K562 (cell line): ENCODE measurements around the gene PALLD. TPM values are rescaled to one million over a fixed set of nuclear protein-coding genes. Genes with fewer than 3 reads are reported as not detected.

ENCODE experiments used
- ATAC-seq: fragments of 200-7000 bp; cut with Tn5 transposase; 3 replicates; pipeline ENCODE4 v1.9.1; 2020; ENCODE audit warnings: moderate library complexity
- BruUV-seq: library from RNA; stranded (reverse); fragments of 400-500 nt; replicated peaks from 2 replicates; lab custom pipeline; 2021; lab: Mats Ljungman, UMichigan
- CTCF ChIA-PET: fragments of 300-600 bp; formaldehyde crosslinking; extraction: SDS; loops from one replicate; lab custom pipeline; 2021; ENCODE audit warnings: low intra/inter-chr PET ratio; lab: Yijun Ruan, JAX
- POLR2A ChIA-PET: fragments of 300-600, 350-650 bp; sonication (Branson Sonifier 250); formaldehyde crosslinking; extraction: SDS; loops from one replicate; lab custom pipeline; 2021; ENCODE audit warnings: antibody characterized with exemption, inconsistent platforms; lab: Yijun Ruan, JAX
- DNase-seq, 4 experiments: peaks; one replicate each; pipeline versions ENCODE4 v3.0.0 to v3.0.0-alpha.2; 2011 to 2018; ENCODE audit warnings: low spot score in 3 of 4, mixed read lengths in 3 of 4; ENCODE audit errors: extremely low read depth in 1 of 4
- FAIRE-seq: peaks from 2 replicates; lab custom pipeline; 2011; peaks lifted over from hg19 to GRCh38; lab: Jason Lieb, UNC
- H2AFZ ChIP-seq: 2 replicates; pipeline ENCODE4 v1.6.0; 2011; ENCODE audit warnings: low read depth, low read length, control low read depth, inconsistent platforms
- H3K27ac ChIP-seq: fragments of 200-600 bp; 3 replicates; pipeline ENCODE4 v1.8.0; 2011; ENCODE audit warnings: low read depth, mild to moderate bottlenecking, control low read depth, inconsistent platforms, low read length, moderate library complexity, mixed read lengths; ENCODE audit errors: extremely low read depth
- H3K27me3 ChIP-seq, 2 experiments: fragments of 300-600 bp in 1 of 2; 2 replicates in 1 of 2; 3 replicates in 1 of 2; pipeline versions ENCODE4 v1.6.0 to v1.8.0; 2011; ENCODE audit warnings: inconsistent platforms in 2 of 2, low read length in 2 of 2, mild to moderate bottlenecking in 1 of 2, mixed read lengths in 1 of 2, moderate library complexity in 1 of 2; ENCODE audit not compliant: control insufficient read depth in 2 of 2, insufficient read depth in 2 of 2
- H3K36me3 ChIP-seq: fragments of 300-600 bp; 3 replicates; pipeline ENCODE4 v1.8.0; 2011; ENCODE audit warnings: mild to moderate bottlenecking, low read length, inconsistent platforms; ENCODE audit not compliant: control insufficient read depth, insufficient read depth
- H3K4me1 ChIP-seq, 2 experiments: fragments of 200-600 bp in 1 of 2; replicated peaks in 1 of 2; 2 replicates in 1 of 2; 3 replicates in 1 of 2; pipeline versions ENCODE4 v1.5.1 to v1.8.0; 2011; ENCODE audit warnings: inconsistent platforms in 2 of 2, low read length in 2 of 2, mild to moderate bottlenecking in 1 of 2, mixed read lengths in 1 of 2, moderate library complexity in 1 of 2; ENCODE audit not compliant: control insufficient read depth in 2 of 2, insufficient read depth in 2 of 2
- H3K4me2 ChIP-seq: 2 replicates; pipeline ENCODE4 v1.6.1; 2011; ENCODE audit warnings: low read length, control low read depth, inconsistent platforms, mixed read lengths; ENCODE audit not compliant: insufficient read depth
- H3K4me3 ChIP-seq: fragments of 200-600 bp; sonication (generic), shearing (Covaris generic); 2 replicates; pipeline ENCODE4 v1.5.1; 2016; ENCODE audit warnings: control low read depth, inconsistent platforms
- H3K79me2 ChIP-seq: fragments of 200-600 bp; 3 replicates; pipeline ENCODE4 v1.8.0; 2011; ENCODE audit warnings: low read length, inconsistent platforms; ENCODE audit not compliant: control insufficient read depth, insufficient read depth
- H3K9ac ChIP-seq, 2 experiments: 2 replicates each; pipeline versions ENCODE4 v1.6.0 to v1.6.1; 2011; ENCODE audit warnings: low read depth in 2 of 2, low read length in 2 of 2, control low read depth in 1 of 2, inconsistent platforms in 1 of 2, mild to moderate bottlenecking in 1 of 2, mixed read lengths in 1 of 2; ENCODE audit not compliant: insufficient read depth in 1 of 2
- H3K9me1 ChIP-seq: one replicate; pipeline ENCODE4 v1.6.0; 2011; ENCODE audit warnings: inconsistent platforms, mild to moderate bottlenecking, low read length, moderate library complexity; ENCODE audit not compliant: control insufficient read depth, insufficient read depth
- H3K9me3 ChIP-seq: replicated peaks from 2 replicates; pipeline ENCODE4 v1.5.1; 2011; ENCODE audit warnings: low read depth, low read length, inconsistent platforms; ENCODE audit not compliant: control insufficient read depth, insufficient read depth
- H4K20me1 ChIP-seq: replicated peaks from 2 replicates; pipeline ENCODE4 v1.6.1; 2011; ENCODE audit warnings: low read length, inconsistent platforms, mixed read lengths; ENCODE audit not compliant: control insufficient read depth, insufficient read depth
- ARID4B ChIP-seq: sonication (generic); formaldehyde crosslinking; IDR thresholded peaks from 2 replicates; pipeline ENCODE4 v1.8.0; 2022; ENCODE audit warnings: mild to moderate bottlenecking, missing genetic modification reagents
- CLOCK ChIP-seq: fragments of 250-450 bp; sonication (Bioruptor Pico); IDR thresholded peaks from 2 replicates; pipeline ENCODE4 v1.4.0; 2020; ENCODE audit warnings: mild to moderate bottlenecking, moderate library complexity, borderline replicate concordance
- ELF1 ChIP-seq: fragments of 200-800 bp; sonication (Bioruptor generic); IDR thresholded peaks from 2 replicates; pipeline ENCODE4 v1.6.1; 2016; ENCODE audit warnings: missing genetic modification characterization, missing compliant biosample characterization
- GTF2F1 ChIP-seq: IDR thresholded peaks from 2 replicates; pipeline ENCODE4 v1.6.1; 2011; ENCODE audit warnings: low read depth, low read length, improper control_type of control experiment
- HDAC2 ChIP-seq: fragments of 450-650 bp; IDR thresholded peaks from 2 replicates; pipeline ENCODE4 v1.6.1; 2016; ENCODE audit warnings: mild to moderate bottlenecking
- HLTF ChIP-seq: fragments of 450-650 bp; IDR thresholded peaks from 2 replicates; pipeline ENCODE4 v1.6.1; 2016
- KDM4B ChIP-seq, 2 experiments: fragments of 450-650 bp in 1 of 2; sonication (generic) in 1 of 2; IDR thresholded peaks; 2 replicates each; pipeline ENCODE4 v1.6.1; 2016 to 2017; ENCODE audit warnings: borderline replicate concordance in 2 of 2, antibody characterized with exemption in 1 of 2, low read depth in 1 of 2, mild to moderate bottlenecking in 1 of 2
- NCOA1 ChIP-seq: fragments of 450-650 bp; IDR thresholded peaks from 2 replicates; pipeline ENCODE4 v1.6.1; 2016; ENCODE audit warnings: low read depth
- PHB2 ChIP-seq: fragments of 450-650 bp; IDR thresholded peaks from 2 replicates; pipeline ENCODE4 v1.6.1; 2017; ENCODE audit warnings: low read depth
- RREB1 ChIP-seq: fragments of 250-450 bp; sonication (Bioruptor Pico); IDR thresholded peaks from 2 replicates; pipeline ENCODE4 v1.4.0; 2020
- ZNF24 ChIP-seq: fragments of 450-650 bp; IDR thresholded peaks from 2 replicates; pipeline ENCODE4 v1.6.1; 2016
- ZNF3 ChIP-seq: fragments of 250-450 bp; sonication (Bioruptor Pico); IDR thresholded peaks from 2 replicates; pipeline ENCODE4 v1.5.0; 2021; ENCODE audit warnings: mild to moderate bottlenecking, moderate library complexity
- in situ Hi-C: fragments of 300-500 bp; cut with MboI; formaldehyde crosslinking; loops from 4 replicates; pipeline ENCODE4 v1.15.0; 2018; ENCODE audit warnings: inconsistent platforms, mixed read lengths
- intact Hi-C: fragments of 100-400 bp; cut with micrococcal nuclease; formaldehyde crosslinking; loops from 2 replicates; pipeline ENCODE4 v1.14.2; 2022
- polyA plus RNA-seq, 8 experiments: library from polyadenylated mRNA; depleted of rRNA in 4 of 8; stranded (reverse) in 5 of 8; unstranded in 3 of 8; fragments of >200 nt; fragmentation: Nextera tagmentation in 2 of 8; fragmentation: Illumina TruSeq in 1 of 8; extraction: Ambion mirVana in 2 of 8; extraction: Trizol in 1 of 8; gene quantifications; 2 replicates each; pipeline versions ENCODE4 v1.2.1 to v1.2.3, GENCODE V29; 2011 to 2014; ENCODE audit warnings: inconsistent platforms in 1 of 8, missing spikeins in 1 of 8
- total RNA-seq, 7 experiments: library from RNA; depleted of rRNA in 6 of 7; stranded (reverse); fragments of >200 nt in 6 of 7; fragmentation: Illumina TruSeq in 2 of 7; extraction: Trizol in 2 of 7; gene quantifications; 2 replicates each; pipeline versions ENCODE4 v1.2.1 to v1.2.3, GENCODE V29; 2011 to 2021; ENCODE audit warnings: low replicate concordance in 1 of 7

PALLD gene
- total and polyA plus RNA-seq, 9 of the 15 experiments (the other 6 are each of a cell fraction or from before 2014, with no cell fraction given) = 0.01 to 0.35 (median 0.06) TPM; not detected in 3

- no peaks in the 10 kb centered on the region for H3K9me3 ChIP-seq
- intact Hi-C loops (no loop called here), in situ Hi-C loops (no loop called here)
- no peaks in the 10 kb centered on the region for H3K79me2 ChIP-seq
- DNase-seq = no peak
- H3K36me3 ChIP-seq = no peaks in the 10 kb centered on the region
- no peak overlapping the region for H3K9ac ChIP-seq
- ChIA-PET CTCF (no interaction called here), POLR2A (no interaction called here)
- no peaks in the 10 kb centered on the region for H3K27me3 ChIP-seq
- no peaks in the 10 kb centered on the region for H3K9me1 ChIP-seq
- no peaks in the 10 kb centered on the region for H3K4me1 ChIP-seq
- no peak for ATAC-seq
- no TSS peak for BruUV-seq
- no peak for FAIRE-seq
- H3K27ac ChIP-seq = no peak overlapping the region
- no peak overlapping the region for H3K4me2 ChIP-seq
- no peak overlapping the region for H2AFZ ChIP-seq
- H4K20me1 ChIP-seq = no peaks in the 10 kb centered on the region
- H3K4me3 ChIP-seq = no peak overlapping the region
- no peak for TF ChIP-seq ZNF24
- TF ChIP-seq ZNF3 = no peak
- no peak for TF ChIP-seq ARID4B (CRISPR knock-in tag)
- no peak for TF ChIP-seq RREB1
- no peak for TF ChIP-seq HDAC2
- no peak for TF ChIP-seq NCOA1
- no peak for TF ChIP-seq HLTF
- TF ChIP-seq ELF1 = no peak
- no peak for TF ChIP-seq PHB2
- TF ChIP-seq GTF2F1 = no peak
- TF ChIP-seq KDM4B (IDR thresholded peaks at IDR 0.05; ENCODE audit: borderline replicate concordance in 2 of 2, low read depth in 1 of 2) = no peak
- TF ChIP-seq CLOCK (CRISPR knock-in tag) = no peak
Observed at GRCh38 chr4:168498251-168498650, 1.4 kb downstream of the PALLD start.
